ENCODE results near the gene DICER1.

- TF ChIP-seq CTCF (IDR thresholded peaks at IDR 0.05), result no peak
- no peak for TF ChIP-seq POLR2A (IDR thresholded peaks at IDR 0.05)
These were observed 33.3 kb downstream of the DICER1 start for GRCh38 chr14:95123891-95124579.
